ENCODE data around the gene BCL2L1.
A peak's percentile ranks its signal among the peaks of the same experiment; 100 is the strongest.

Gene BCL2L1

GRCh38 chr20:31705598-31706597, 16.8 kb downstream of the BCL2L1 start:
- TF ChIP-seq EZH2phosphoT487 (IDR thresholded peaks at IDR 0.05; ENCODE audit: low read depth), result no peak
- TF ChIP-seq, protein P1, sequence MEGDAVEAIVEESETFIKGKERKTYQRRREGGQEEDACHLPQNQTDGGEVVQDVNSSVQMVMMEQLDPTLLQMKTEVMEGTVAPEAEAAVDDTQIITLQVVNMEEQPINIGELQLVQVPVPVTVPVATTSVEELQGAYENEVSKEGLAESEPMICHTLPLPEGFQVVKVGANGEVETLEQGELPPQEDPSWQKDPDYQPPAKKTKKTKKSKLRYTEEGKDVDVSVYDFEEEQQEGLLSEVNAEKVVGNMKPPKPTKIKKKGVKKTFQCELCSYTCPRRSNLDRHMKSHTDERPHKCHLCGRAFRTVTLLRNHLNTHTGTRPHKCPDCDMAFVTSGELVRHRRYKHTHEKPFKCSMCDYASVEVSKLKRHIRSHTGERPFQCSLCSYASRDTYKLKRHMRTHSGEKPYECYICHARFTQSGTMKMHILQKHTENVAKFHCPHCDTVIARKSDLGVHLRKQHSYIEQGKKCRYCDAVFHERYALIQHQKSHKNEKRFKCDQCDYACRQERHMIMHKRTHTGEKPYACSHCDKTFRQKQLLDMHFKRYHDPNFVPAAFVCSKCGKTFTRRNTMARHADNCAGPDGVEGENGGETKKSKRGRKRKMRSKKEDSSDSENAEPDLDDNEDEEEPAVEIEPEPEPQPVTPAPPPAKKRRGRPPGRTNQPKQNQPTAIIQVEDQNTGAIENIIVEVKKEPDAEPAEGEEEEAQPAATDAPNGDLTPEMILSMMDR (IDR thresholded peaks at IDR 0.05; ENCODE audit: low read depth, low read length), result no peak
- peaks cover 42% of the 10 kb centered on the region for H3K4me1 ChIP-seq (ENCODE audit: low read length)
- H3K27ac ChIP-seq (ENCODE audit: low read length), result peak overlapping the region; percentile 66
- H3K27me3 ChIP-seq (ENCODE audit: low read depth, low read length), result no peaks in the 10 kb centered on the region
- peak overlapping the region; percentile 39 for H3K4me2 ChIP-seq (ENCODE audit: low read length)
- peak overlapping the region; percentile 1; the same call in 1 of the 2 replicates for H3K4me3 ChIP-seq (ENCODE audit: low read length)
- H3K36me3 ChIP-seq (replicated peaks; ENCODE audit: low read depth, low read length), result peaks cover 49% of the 10 kb centered on the region
- H3K79me2 ChIP-seq (ENCODE audit: low read length), result peaks cover 73% of the 10 kb centered on the region
- no peak overlapping the region for H2AFZ ChIP-seq (ENCODE audit: low read depth, low read length)
- H3K9ac ChIP-seq (ENCODE audit: low read length), result no peak overlapping the region; the same call in 1 of the 2 replicates
- no peaks in the 10 kb centered on the region for H3K9me3 ChIP-seq (ENCODE audit: insufficient read depth, low read length)
- H4K20me1 ChIP-seq (ENCODE audit: insufficient read depth, low read length), result peaks cover 50% of the 10 kb centered on the region

- no peak overlapping the region for H2AFZ ChIP-seq (ENCODE audit: low read depth, low read length)
- peaks cover 52% of the 10 kb centered on the region for H3K36me3 ChIP-seq (replicated peaks; ENCODE audit: low read depth, low read length)
- H3K4me2 ChIP-seq (ENCODE audit: low read length), result peak overlapping the region; percentile 39
- peaks cover 46% of the 10 kb centered on the region for H3K4me1 ChIP-seq (ENCODE audit: low read length)
- H3K4me3 ChIP-seq (ENCODE audit: low read length), result no peak overlapping the region
- H3K27ac ChIP-seq (ENCODE audit: low read length), result 0 out of 2 replicates have a peak overlapping the region, but pooled peaks have one; percentile 66
- H3K9me3 ChIP-seq (ENCODE audit: insufficient read depth, low read length), result no peaks in the 10 kb centered on the region
- no peak overlapping the region for H3K9ac ChIP-seq (ENCODE audit: low read length)
- H3K27me3 ChIP-seq (ENCODE audit: low read depth, low read length), result no peaks in the 10 kb centered on the region
- H4K20me1 ChIP-seq (ENCODE audit: insufficient read depth, low read length), result peaks cover 44% of the 10 kb centered on the region
- no peak for TF ChIP-seq EZH2phosphoT487 (IDR thresholded peaks at IDR 0.05; ENCODE audit: low read depth)
- TF ChIP-seq, protein P1 (IDR thresholded peaks at IDR 0.05; ENCODE audit: low read depth, low read length), result no peak
- H3K79me2 ChIP-seq (ENCODE audit: low read length), result peaks cover 73% of the 10 kb centered on the region
Observed at GRCh38 chr20:31705191-31705590, 17.5 kb downstream of the BCL2L1 start.

- H3K4me3 ChIP-seq (ENCODE audit: low read length), result no peak overlapping the region
- no peak overlapping the region for H3K27ac ChIP-seq (ENCODE audit: low read length)
Observed at GRCh38 chr20:31704225-31705119, 18.2 kb downstream of the BCL2L1 start.

More at GRCh38 chr20:31704225-31705119, 18.2 kb downstream of the BCL2L1 start:
- peaks cover 51% of the 10 kb centered on the region for H4K20me1 ChIP-seq (ENCODE audit: insufficient read depth, low read length)
- no peaks in the 10 kb centered on the region for H3K27me3 ChIP-seq (ENCODE audit: low read depth, low read length)
- no peak overlapping the region for H3K9ac ChIP-seq (ENCODE audit: low read length)
- no peak overlapping the region for H3K4me2 ChIP-seq (ENCODE audit: low read length)
- H3K79me2 ChIP-seq (ENCODE audit: low read length), result peaks cover 75% of the 10 kb centered on the region
- peaks cover 53% of the 10 kb centered on the region for H3K4me1 ChIP-seq (ENCODE audit: low read length)
- peaks cover 50% of the 10 kb centered on the region for H3K36me3 ChIP-seq (replicated peaks; ENCODE audit: low read depth, low read length)
- no peak overlapping the region for H2AFZ ChIP-seq (ENCODE audit: low read depth, low read length)
- H3K9me3 ChIP-seq (ENCODE audit: insufficient read depth, low read length), result no peaks in the 10 kb centered on the region
- TF ChIP-seq EZH2phosphoT487 (IDR thresholded peaks at IDR 0.05; ENCODE audit: low read depth), result no peak
- TF ChIP-seq, protein P1 (IDR thresholded peaks at IDR 0.05; ENCODE audit: low read depth, low read length), result no peak

Measured in OCI-LY3 (cell line).